CD4-positive, alpha-beta T cell (primary cell): ENCODE results near the gene GFM2. TPM values are rescaled to one million over a fixed set of nuclear protein-coding genes. Genes with fewer than 3 reads are reported as not detected.
"Not testable (repeated sequence)": the region's sequence is repeated elsewhere in the genome, so short reads cannot be mapped to it uniquely, and the experiment has no call there.

Experiments
- ATAC-seq: fragments of 200-7000 bp; cut with Tn5 transposase; one replicate; pipeline ENCODE4 v1.10.0; 2022; ENCODE audit warnings: mild to moderate bottlenecking; ENCODE audit not compliant: poor library complexity
- CTCF ChIA-PET: fragments of 350-600 bp; sonication (Branson Sonifier 250); formaldehyde crosslinking; loops from one replicate; lab custom pipeline; 2021; ENCODE audit warnings: antibody characterized with exemption, inconsistent platforms; lab: Charles Lee
- POLR2A ChIA-PET: fragments of 350-600 bp; sonication (Branson Sonifier 250); formaldehyde crosslinking; loops from one replicate; lab custom pipeline; 2021; ENCODE audit warnings: antibody characterized with exemption, inconsistent platforms; lab: Charles Lee
- DNase-seq, 14 experiments: peaks; one replicate each; pipeline ENCODE4 v3.0.0-alpha.2; 2013 to 2020; ENCODE audit warnings: mixed read lengths in 2 of 14
- H3K27ac ChIP-seq, 2 donors: one replicate each; pipeline versions ENCODE4 v1.5.1 to v1.7.0; 2013; ENCODE audit warnings: low read length in 2 of 2, low read depth in 1 of 2, mild to moderate bottlenecking in 1 of 2
- H3K27me3 ChIP-seq, 2 experiments: 1 replicate in 1 of 2; 2 replicates in 1 of 2; pipeline versions ENCODE4 v1.6.1 to v1.7.0; 2013; ENCODE audit warnings: low read length in 2 of 2, control low read depth in 1 of 2, mild to moderate bottlenecking in 1 of 2, moderate library complexity in 1 of 2; ENCODE audit not compliant: insufficient read depth in 2 of 2, control insufficient read depth in 1 of 2
- H3K36me3 ChIP-seq: one replicate; pipeline ENCODE4 v1.6.1; 2013; ENCODE audit warnings: low read length, control low read depth; ENCODE audit not compliant: insufficient read depth
- H3K4me1 ChIP-seq: one replicate; pipeline ENCODE4 v1.6.1; 2013; ENCODE audit warnings: low read length, control low read depth; ENCODE audit not compliant: insufficient read depth
- H3K4me3 ChIP-seq: one replicate; pipeline ENCODE4 v1.5.1; 2013; ENCODE audit warnings: mild to moderate bottlenecking, low read length, moderate library complexity
- H3K9me3 ChIP-seq, 2 experiments: 1 replicate in 1 of 2; 2 replicates in 1 of 2; pipeline versions ENCODE4 v1.6.1 to v1.7.0; 2013; ENCODE audit warnings: low read length in 2 of 2, mild to moderate bottlenecking in 2 of 2, control low read depth in 1 of 2, moderate library complexity in 1 of 2; ENCODE audit not compliant: control insufficient read depth in 1 of 2, insufficient read depth in 1 of 2
- H3K27ac Mint-ChIP-seq: one replicate; pipeline ENCODE4 v1.8.0; 2020; ENCODE audit warnings: mixed read lengths
- H3K27me3 Mint-ChIP-seq: one replicate; pipeline ENCODE4 v1.8.0; 2021; ENCODE audit warnings: mixed read lengths
- H3K36me3 Mint-ChIP-seq: one replicate; pipeline ENCODE4 v1.8.0; 2021; ENCODE audit warnings: low read depth, mixed read lengths
- H3K4me1 Mint-ChIP-seq: one replicate; pipeline ENCODE4 v1.8.0; 2021; ENCODE audit warnings: low read depth, mixed read lengths
- H3K4me3 Mint-ChIP-seq: one replicate; pipeline ENCODE4 v1.8.0; 2020; ENCODE audit warnings: mild to moderate bottlenecking, mixed read lengths
- H3K9me3 Mint-ChIP-seq: one replicate; pipeline ENCODE4 v1.8.0; 2020; ENCODE audit warnings: mixed read lengths
- CTCF ChIP-seq: fragments of 200-600 bp; IDR thresholded peaks from one replicate; pipeline ENCODE4 v1.8.0; 2022; ENCODE audit warnings: antibody characterized with exemption, mild to moderate bottlenecking
- intact Hi-C, 2 experiments: fragments of 100-400 bp; cut with DNase I in 1 of 2; cut with micrococcal nuclease in 1 of 2; formaldehyde crosslinking; loops; one replicate each; pipeline versions ENCODE4 v1.15.1 to v1.9.0; 2023 to 2025; cut with DNase I, micrococcal nuclease
- total RNA-seq, 174 experiments: library from RNA in 2 of 174; stranded (reverse) in 2 of 174; gene quantifications; one replicate each; pipeline ENCODE4 v1.2.3 and lab custom pipeline; 2021 to 2026

The GFM2 gene
- total RNA-seq, 2 experiments from 2014 or later: 10.9 to 12.3 TPM

GRCh38 chr5:74684900-74685851, 81.7 kb downstream of the GFM2 start, which contains the start of gene HEXB:
Gene HEXB, plus strand, starts transcription at chr5:74685233. Its CDS starts 28 bp downstream, at chr5:74685261.
- no peak for TF ChIP-seq CTCF
- H3K36me3 Mint-ChIP-seq: peaks cover 20% of the 10 kb centered on the region
- Histone ChIP-seq H3K27ac (peak within 1 kb of the TSS; percentile 52 to 63), H3K4me3 (peak within 1 kb of the TSS; percentile 99), H3K27me3 (no peaks in the 10 kb centered on the region), H3K9me3 (no peaks in the 10 kb centered on the region), H3K4me1 (peaks cover 27% of the 10 kb centered on the region), H3K36me3 (no peaks in the 10 kb centered on the region)
- no peaks in the 10 kb centered on the region for H3K9me3 Mint-ChIP-seq
- no peaks in the 10 kb centered on the region for H3K27me3 Mint-ChIP-seq
- CTCF ChIA-PET: interaction anchor here (0.6 to 1.4 kb wide), 4 partner anchors 9 to 100 kb away, joined by 3 read pairs; no protein-coding TSS in a partner anchor
- H3K4me3 Mint-ChIP-seq: peak within 1 kb of the TSS; percentile 92
- peaks cover 22% of the 10 kb centered on the region for H3K4me1 Mint-ChIP-seq
- H3K27ac Mint-ChIP-seq: peak within 1 kb of the TSS; percentile 72
- intact Hi-C loops: loop anchor here in 1 of 2 experiments (5.0 to 10.0 kb wide), 3 partner anchors 82 to 830 kb away; partner anchors contain the start of genes ANKRD31, CERT1, GFM2 and NSA2
- ATAC-seq (peak; percentile 88), DNase-seq (peak; percentile 61 to 92 (median 82))
- POLR2A ChIA-PET: interaction anchor here (1.0 to 2.2 kb wide), 3 partner anchors 54 to 82 kb away, joined by 3 to 7 read pairs (median 3); partner anchors contain the start of genes GFM2 and NSA2

GRCh38 chr5:74679966-74680365, 87.0 kb downstream of the GFM2 start:
- TF ChIP-seq CTCF: no peak
- H3K9me3 Mint-ChIP-seq: no peaks in the 10 kb centered on the region
- intact Hi-C loops: loop anchor here (10.0 kb wide), 4 partner anchors 555 to 1575 kb away; partner anchors contain the start of genes ANKRD31 (in 1 of the 2), CERT1 (in 1 of the 2) and POLK (in 1 of the 2)
- CTCF ChIA-PET: no interaction called here
- Histone ChIP-seq H3K4me1 (peaks cover 9% of the 10 kb centered on the region), H3K4me3 (no peak overlapping the region), H3K36me3 (no peaks in the 10 kb centered on the region), H3K9me3 (no peaks in the 10 kb centered on the region), H3K27ac (no peak overlapping the region), H3K27me3 (no peaks in the 10 kb centered on the region)
- DNase-seq (no peak), ATAC-seq (no peak)
- H3K4me3 Mint-ChIP-seq: no peak overlapping the region
- no peaks in the 10 kb centered on the region for H3K27me3 Mint-ChIP-seq
- H3K36me3 Mint-ChIP-seq: no peaks in the 10 kb centered on the region
- POLR2A ChIA-PET: no interaction called here
- H3K27ac Mint-ChIP-seq: no peak overlapping the region
- H3K4me1 Mint-ChIP-seq: no peaks in the 10 kb centered on the region

GRCh38 chr5:74679300-74679699, 87.6 kb downstream of the GFM2 start:
- H3K36me3 Mint-ChIP-seq, H3K4me1 Mint-ChIP-seq, H3K27ac ChIP-seq, POLR2A ChIA-PET, H3K27me3 ChIP-seq, H3K9me3 ChIP-seq, CTCF ChIA-PET, H3K36me3 ChIP-seq, H3K4me3 ChIP-seq, H3K9me3 Mint-ChIP-seq, ATAC-seq, H3K4me3 Mint-ChIP-seq, H3K27me3 Mint-ChIP-seq, H3K4me1 ChIP-seq, DNase-seq, H3K27ac Mint-ChIP-seq: not testable (repeated sequence)
- intact Hi-C loops: loop anchor here (10.0 kb wide), 2 partner anchors 586 to 1576 kb away; no protein-coding TSS in a partner anchor

GRCh38 chr5:74678123-74678522, 88.8 kb downstream of the GFM2 start:
- H3K36me3 Mint-ChIP-seq, H3K4me3 ChIP-seq, H3K4me3 Mint-ChIP-seq, H3K9me3 ChIP-seq, H3K4me1 ChIP-seq, H3K4me1 Mint-ChIP-seq, ATAC-seq, H3K27me3 ChIP-seq, H3K27ac ChIP-seq, H3K9me3 Mint-ChIP-seq, POLR2A ChIA-PET, CTCF ChIA-PET, H3K27me3 Mint-ChIP-seq, H3K36me3 ChIP-seq, DNase-seq, H3K27ac Mint-ChIP-seq: not testable (repeated sequence)
- intact Hi-C loops: loop anchor here (10.0 kb wide), 2 partner anchors 587 to 1577 kb away; no protein-coding TSS in a partner anchor

- H3K4me1 ChIP-seq, H3K27ac Mint-ChIP-seq, ATAC-seq, DNase-seq, H3K36me3 Mint-ChIP-seq, H3K4me1 Mint-ChIP-seq, POLR2A ChIA-PET, H3K27me3 Mint-ChIP-seq, H3K27me3 ChIP-seq, H3K9me3 ChIP-seq, H3K27ac ChIP-seq, H3K4me3 ChIP-seq, H3K4me3 Mint-ChIP-seq, H3K9me3 Mint-ChIP-seq, H3K36me3 ChIP-seq: not testable (repeated sequence)
- CTCF ChIA-PET: interaction anchor here (1.4 kb wide), 1 partner anchor 9 kb away, joined by 3 read pairs; the partner anchor contains the start of gene HEXB
- intact Hi-C loops: loop anchor here (10.0 kb wide), 2 partner anchors 588 to 1578 kb away; no protein-coding TSS in a partner anchor
Measured at GRCh38 chr5:74676466-74676865, 90.5 kb downstream of the GFM2 start.
